IMR-90 (cell line): ENCODE data around the gene SMLR1. TPM values are rescaled to one million over a fixed set of nuclear protein-coding genes. Genes with fewer than 3 reads are reported as not detected.

Experiments used
- ATAC-seq: fragments of 200-7000 bp; cut with Tn5 transposase; 2 replicates; pipeline ENCODE4 v1.9.1; 2020; ENCODE audit warnings: low read depth, mild to moderate bottlenecking, moderate library complexity
- BruUV-seq: library from RNA; stranded (reverse); fragments of 400-500 nt; replicated peaks from 2 replicates; lab custom pipeline; 2021; lab: Mats Ljungman, UMichigan
- CTCF ChIA-PET: fragments of 300-600 bp; formaldehyde crosslinking; extraction: SDS; loops from one replicate; lab custom pipeline; 2021; ENCODE audit warnings: antibody characterized with exemption; lab: Yijun Ruan, JAX
- POLR2A ChIA-PET: fragments of 300-600 bp; sonication (Branson Sonifier 250); formaldehyde crosslinking; loops from one replicate; lab custom pipeline; 2022; ENCODE audit warnings: antibody characterized with exemption; ENCODE audit not compliant: unreplicated experiment; lab: Charles Lee
- DNase-seq: peaks from one replicate; pipeline ENCODE4 v3.0.0; 2013
- H2AFZ ChIP-seq: replicated peaks from 2 replicates; pipeline ENCODE3; 2013; ENCODE audit warnings: low read length, mild to moderate bottlenecking; ENCODE audit not compliant: poor library complexity
- H2AK5ac ChIP-seq: 2 replicates; pipeline ENCODE4 v1.6.1; 2013; ENCODE audit warnings: low read depth, low read length, inconsistent platforms
- H2AK9ac ChIP-seq: replicated peaks from 2 replicates; pipeline ENCODE3; 2013; ENCODE audit warnings: mild to moderate bottlenecking, low read depth, low read length, moderate library complexity; ENCODE audit not compliant: poor library complexity
- H2BK120ac ChIP-seq: 2 replicates; pipeline ENCODE4 v1.6.1; 2013; ENCODE audit warnings: low read depth, low read length, inconsistent platforms
- H2BK15ac ChIP-seq: 3 replicates; pipeline ENCODE4 v1.6.1; 2013; ENCODE audit warnings: low read depth, low read length, inconsistent platforms
- H2BK20ac ChIP-seq: 2 replicates; pipeline ENCODE4 v1.6.1; 2013; ENCODE audit warnings: low read depth, mild to moderate bottlenecking, inconsistent platforms, low read length, moderate library complexity
- H2BK5ac ChIP-seq: 2 replicates; pipeline ENCODE4 v1.6.1; 2013; ENCODE audit warnings: mild to moderate bottlenecking, low read depth, low read length, inconsistent platforms; ENCODE audit not compliant: poor library complexity, severe bottlenecking
- H3K14ac ChIP-seq: replicated peaks from 2 replicates; pipeline ENCODE4 v1.6.1; 2013; ENCODE audit warnings: low read depth, low read length, inconsistent platforms
- H3K18ac ChIP-seq: 2 replicates; pipeline ENCODE4 v1.6.1; 2013; ENCODE audit warnings: low read depth, low read length, control low read depth
- H3K23ac ChIP-seq: 2 replicates; pipeline ENCODE4 v1.6.1; 2013; ENCODE audit warnings: low read depth, low read length, inconsistent platforms
- H3K27ac ChIP-seq: 2 replicates; pipeline ENCODE4 v1.5.1; 2013; ENCODE audit warnings: mild to moderate bottlenecking, control low read depth, low read length; ENCODE audit not compliant: insufficient read depth
- H3K27me3 ChIP-seq: 2 replicates; pipeline ENCODE4 v1.6.1; 2013; ENCODE audit warnings: low read length; ENCODE audit not compliant: control insufficient read depth, insufficient read depth
- H3K36me3 ChIP-seq: 2 replicates; pipeline ENCODE4 v1.6.1; 2013; ENCODE audit warnings: low read length, mixed read lengths; ENCODE audit not compliant: control insufficient read depth, insufficient read depth
- H3K4ac ChIP-seq: 2 replicates; pipeline ENCODE4 v1.6.1; 2013; ENCODE audit warnings: low read depth, low read length, inconsistent platforms
- H3K4me1 ChIP-seq: 2 replicates; pipeline ENCODE4 v1.6.1; 2013; ENCODE audit warnings: low read length, mixed read lengths; ENCODE audit not compliant: control insufficient read depth, insufficient read depth
- H3K4me2 ChIP-seq: 2 replicates; pipeline ENCODE4 v1.6.1; 2013; ENCODE audit warnings: low read depth, mild to moderate bottlenecking, control low read depth, low read length, moderate library complexity
- H3K4me3 ChIP-seq: 2 replicates; pipeline ENCODE4 v1.5.1; 2013; ENCODE audit warnings: low read depth, mild to moderate bottlenecking, control low read depth, low read length, moderate library complexity; ENCODE audit not compliant: insufficient read depth
- H3K56ac ChIP-seq: 2 replicates; pipeline ENCODE4 v1.6.1; 2013; ENCODE audit warnings: low read length, inconsistent platforms; ENCODE audit not compliant: insufficient read depth; ENCODE audit errors: extremely low read depth
- H3K79me1 ChIP-seq, 2 experiments: 2 replicates each; pipeline ENCODE4 v1.6.1; 2013; ENCODE audit warnings: low read length in 2 of 2, inconsistent platforms in 1 of 2, low read depth in 1 of 2
- H3K9ac ChIP-seq: 2 replicates; pipeline ENCODE4 v1.6.1; 2013; ENCODE audit warnings: low read depth, low read length, control low read depth
- H3K9me1 ChIP-seq: 2 replicates; pipeline ENCODE4 v1.6.1; 2013; ENCODE audit warnings: low read length, inconsistent platforms; ENCODE audit not compliant: insufficient read depth
- H3K9me3 ChIP-seq: 2 replicates; pipeline ENCODE4 v1.6.1; 2013; ENCODE audit warnings: low read length; ENCODE audit not compliant: control insufficient read depth, insufficient read depth
- H4K20me1 ChIP-seq: 2 replicates; pipeline ENCODE4 v1.6.1; 2013; ENCODE audit warnings: low read length, inconsistent platforms; ENCODE audit not compliant: insufficient read depth
- H4K5ac ChIP-seq: 2 replicates; pipeline ENCODE4 v1.6.1; 2013; ENCODE audit warnings: mild to moderate bottlenecking, low read depth, low read length, control low read depth
- H4K8ac ChIP-seq, 2 experiments: 2 replicates each; pipeline ENCODE4 v1.6.1; 2013; ENCODE audit warnings: low read depth in 2 of 2, low read length in 2 of 2, control low read depth in 1 of 2, inconsistent platforms in 1 of 2
- H4K91ac ChIP-seq: 2 replicates; pipeline ENCODE4 v1.6.1; 2013; ENCODE audit warnings: low read depth, low read length, inconsistent platforms; ENCODE audit not compliant: insufficient read depth
- BHLHE40 ChIP-seq: fragments of 150-350 bp; IDR thresholded peaks from 2 replicates; pipeline ENCODE4 v1.6.1; 2016; ENCODE audit warnings: mild to moderate bottlenecking, low read depth, low read length
- CEBPB ChIP-seq: IDR thresholded peaks from 2 replicates; pipeline ENCODE4 v1.6.1; 2012; ENCODE audit warnings: low read depth, low read length, improper control_type of control experiment
- CHD1 ChIP-seq: IDR thresholded peaks from 2 replicates; pipeline ENCODE4 v1.6.1; 2012; ENCODE audit warnings: low read depth, low read length, improper control_type of control experiment
- FOS ChIP-seq: fragments of 150-350 bp; IDR thresholded peaks from 2 replicates; pipeline ENCODE4 v1.6.1; 2016; ENCODE audit warnings: low read depth, low read length
- MAFK ChIP-seq: IDR thresholded peaks from 2 replicates; pipeline ENCODE4 v1.6.1; 2012; ENCODE audit warnings: low read depth, low read length, improper control_type of control experiment
- MAZ ChIP-seq: IDR thresholded peaks from 2 replicates; pipeline ENCODE4 v1.6.1; 2012; ENCODE audit warnings: low read depth, mild to moderate bottlenecking, low read length, improper control_type of control experiment, moderate library complexity, borderline replicate concordance
- MXI1 ChIP-seq: IDR thresholded peaks from 2 replicates; pipeline ENCODE4 v1.6.1; 2012; ENCODE audit warnings: low read depth, mild to moderate bottlenecking, low read length, moderate library complexity, borderline replicate concordance
- NFE2L2 ChIP-seq: fragments of 150-350 bp; IDR thresholded peaks from 2 replicates; pipeline ENCODE4 v1.6.1; 2016; ENCODE audit warnings: low read depth, mild to moderate bottlenecking, low read length
- POLR2A ChIP-seq: IDR thresholded peaks from 2 replicates; pipeline ENCODE4 v1.6.1; 2012; ENCODE audit warnings: mild to moderate bottlenecking, low read depth, low read length
- RAD21 ChIP-seq: IDR thresholded peaks from 2 replicates; pipeline ENCODE4 v1.6.1; 2012; ENCODE audit warnings: low read length, improper control_type of control experiment
- RCOR1 ChIP-seq: IDR thresholded peaks from 2 replicates; pipeline ENCODE4 v1.6.1; 2012; ENCODE audit warnings: mild to moderate bottlenecking, low read length, improper control_type of control experiment; ENCODE audit not compliant: insufficient replicate concordance
- RFX5 ChIP-seq: IDR thresholded peaks from 2 replicates; pipeline ENCODE4 v1.8.0; 2012; ENCODE audit warnings: low read depth, mild to moderate bottlenecking, low read length, moderate library complexity
- SMC3 ChIP-seq: fragments of 150-350 bp; IDR thresholded peaks from 2 replicates; pipeline ENCODE4 v1.6.1; 2016; ENCODE audit warnings: low read depth, mild to moderate bottlenecking, antibody characterized with exemption, low read length, moderate library complexity
- WGBS, 2 experiments: methylation state at CpG; one replicate each; pipeline versions ENCODE4 v1.1.5 to v1.1.7; 2013; ENCODE audit warnings: missing lambda C conversion rate in 2 of 2; ENCODE audit not compliant: insufficient read length in 1 of 2; ENCODE audit errors: extremely low coverage in 2 of 2; 5-methylcytosine and 5-hydroxymethylcytosine counted together
- dilution Hi-C: fragments of 300-500 bp; cut with HindIII; formaldehyde crosslinking; loops from one replicate; pipeline ENCODE4 v1.14.3; 2018; ENCODE audit warnings: low sequenced_read_pairs; ENCODE audit not compliant: unreplicated experiment
- in situ Hi-C: fragments of 300-500 bp; cut with MboI; formaldehyde crosslinking; loops from 3 replicates; pipeline ENCODE4 v1.14.3; 2019; ENCODE audit warnings: low sequenced_read_pairs, inconsistent platforms, mixed read lengths
- intact Hi-C: fragments of 100-400 bp; cut with micrococcal nuclease; formaldehyde crosslinking; loops from 2 replicates; pipeline ENCODE4 v1.10.0; 2022
- polyA plus RNA-seq, 3 experiments: library from polyadenylated mRNA; depleted of rRNA; stranded (reverse); fragments of >200 nt; gene quantifications; 2 replicates each; pipeline ENCODE4 v1.2.3, GENCODE V29; 2012; ENCODE audit warnings: low replicate concordance in 1 of 3
- total RNA-seq: library from RNA; depleted of rRNA; stranded (reverse); fragments of >200 nt; gene quantifications from 2 replicates; pipeline ENCODE4 v1.2.3, GENCODE V29; 2012
- TF ChIP-seq, protein P1 (sequence below): conservative IDR thresholded peaks from 2 replicates; pipeline ENCODE4 v1.5.1; 2012; ENCODE audit warnings: mild to moderate bottlenecking, low read depth, low read length, improper control_type of control experiment
- TF ChIP-seq, protein P2 (sequence below): fragments of 150-350 bp; IDR thresholded peaks from 2 replicates; pipeline ENCODE4 v1.6.1; 2016; ENCODE audit warnings: low read depth, mild to moderate bottlenecking, low read length, moderate library complexity, borderline replicate concordance
- TF ChIP-seq, protein P3 (sequence below): fragments of 150-350 bp; IDR thresholded peaks from 2 replicates; pipeline ENCODE4 v1.6.1; 2017; ENCODE audit warnings: mild to moderate bottlenecking, antibody characterized with exemption, low read length, low read depth

The SMLR1 gene
- total and polyA plus RNA-seq, 2 of the 4 experiments (the other 2 are of a cell fraction), result not detected

DNA sequence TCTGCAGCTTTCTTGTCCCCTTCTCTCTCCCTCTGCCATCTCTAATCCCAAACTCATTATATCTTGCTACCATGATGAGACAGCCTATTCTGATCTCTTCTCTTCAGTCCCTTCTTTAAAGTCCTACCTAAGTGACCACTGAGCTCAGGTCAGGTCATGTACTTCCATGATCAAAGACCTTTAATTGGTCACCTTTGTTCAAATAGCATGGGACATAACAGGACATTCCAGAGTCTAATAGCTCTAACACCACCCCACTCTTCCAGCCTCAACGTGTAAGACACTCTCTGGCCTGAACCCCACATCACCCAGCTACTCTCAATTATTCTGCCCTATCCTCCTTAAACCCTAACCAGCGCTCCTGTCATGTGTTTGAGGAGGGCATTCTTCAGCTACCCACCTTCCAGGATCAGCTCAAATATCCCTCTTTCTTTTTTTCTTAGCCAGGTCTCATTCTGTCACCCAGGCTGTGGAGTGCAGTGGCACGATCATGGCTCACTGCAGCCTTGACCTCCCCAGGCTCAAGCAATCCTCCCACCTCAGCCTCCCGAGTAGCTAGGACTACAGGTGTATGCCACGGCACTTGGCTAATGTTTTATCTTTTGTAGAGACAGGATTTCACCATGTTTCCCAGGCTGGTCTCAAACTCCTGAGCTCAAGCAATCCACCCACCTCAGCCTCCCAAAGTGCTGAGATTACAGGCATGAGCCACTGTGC, 2.1 kb upstream of the SMLR1 start:
- no peaks in the 10 kb centered on the region for H3K9me3 ChIP-seq
- in situ Hi-C loops (no loop called here), intact Hi-C loops (no loop called here), dilution Hi-C loops (no loop called here)
- no peak overlapping the region for H2BK5ac ChIP-seq
- no peak overlapping the region for H3K18ac ChIP-seq
- no peak overlapping the region for H3K14ac ChIP-seq
- H3K23ac ChIP-seq, result no peak overlapping the region; the same call in 1 of the 2 replicates
- H3K79me1 ChIP-seq, result no peaks in the 10 kb centered on the region
- CTCF ChIA-PET, result interaction anchor here (1.4 kb wide), 1 partner anchor 459 kb away, joined by 3 read pairs; the partner anchor contains the start of gene TMEM200A
- no peaks in the 10 kb centered on the region for H3K4me1 ChIP-seq
- no peaks in the 10 kb centered on the region for H3K9me1 ChIP-seq
- DNase-seq (no peak), ATAC-seq (no peak)
- H3K9ac ChIP-seq, result no peak overlapping the region
- POLR2A ChIA-PET, result no interaction called here
- no peak overlapping the region for H2AK5ac ChIP-seq
- BruUV-seq, result no TSS peak
- H3K27me3 ChIP-seq, result no peaks in the 10 kb centered on the region
- no peak overlapping the region for H3K4me3 ChIP-seq
- H3K36me3 ChIP-seq, result no peaks in the 10 kb centered on the region
- 60% methylated on average over 1 of the region's 5 CpGs; no CpG with 5 or more reads in 1 of the 2 experiments for WGBS, 2 experiments
- H4K8ac ChIP-seq, result no peak overlapping the region
- H4K5ac ChIP-seq, result no peak overlapping the region
- H2AFZ ChIP-seq, result no peak overlapping the region
- no peak overlapping the region for H3K27ac ChIP-seq
- no peak overlapping the region for H2BK120ac ChIP-seq
- H2BK15ac ChIP-seq, result no peak overlapping the region
- no peak overlapping the region for H3K4me2 ChIP-seq
- no peak overlapping the region for H4K91ac ChIP-seq
- H3K4ac ChIP-seq, result no peak overlapping the region
- H2AK9ac ChIP-seq, result no peak overlapping the region
- no peak overlapping the region for H2BK20ac ChIP-seq
- H3K56ac ChIP-seq, result no peak overlapping the region
- no peaks in the 10 kb centered on the region for H4K20me1 ChIP-seq
- TF ChIP-seq MXI1, result no peak
- TF ChIP-seq, protein P1, sequence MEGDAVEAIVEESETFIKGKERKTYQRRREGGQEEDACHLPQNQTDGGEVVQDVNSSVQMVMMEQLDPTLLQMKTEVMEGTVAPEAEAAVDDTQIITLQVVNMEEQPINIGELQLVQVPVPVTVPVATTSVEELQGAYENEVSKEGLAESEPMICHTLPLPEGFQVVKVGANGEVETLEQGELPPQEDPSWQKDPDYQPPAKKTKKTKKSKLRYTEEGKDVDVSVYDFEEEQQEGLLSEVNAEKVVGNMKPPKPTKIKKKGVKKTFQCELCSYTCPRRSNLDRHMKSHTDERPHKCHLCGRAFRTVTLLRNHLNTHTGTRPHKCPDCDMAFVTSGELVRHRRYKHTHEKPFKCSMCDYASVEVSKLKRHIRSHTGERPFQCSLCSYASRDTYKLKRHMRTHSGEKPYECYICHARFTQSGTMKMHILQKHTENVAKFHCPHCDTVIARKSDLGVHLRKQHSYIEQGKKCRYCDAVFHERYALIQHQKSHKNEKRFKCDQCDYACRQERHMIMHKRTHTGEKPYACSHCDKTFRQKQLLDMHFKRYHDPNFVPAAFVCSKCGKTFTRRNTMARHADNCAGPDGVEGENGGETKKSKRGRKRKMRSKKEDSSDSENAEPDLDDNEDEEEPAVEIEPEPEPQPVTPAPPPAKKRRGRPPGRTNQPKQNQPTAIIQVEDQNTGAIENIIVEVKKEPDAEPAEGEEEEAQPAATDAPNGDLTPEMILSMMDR, result no peak
- no peak for TF ChIP-seq POLR2A
- TF ChIP-seq RAD21, result no peak
- TF ChIP-seq NFE2L2, result no peak
- TF ChIP-seq SMC3, result no peak
- no peak for TF ChIP-seq MAFK
- no peak for TF ChIP-seq RFX5
- no peak for TF ChIP-seq RCOR1
- no peak for TF ChIP-seq MAZ
- TF ChIP-seq CHD1, result no peak
- TF ChIP-seq, protein P2, sequence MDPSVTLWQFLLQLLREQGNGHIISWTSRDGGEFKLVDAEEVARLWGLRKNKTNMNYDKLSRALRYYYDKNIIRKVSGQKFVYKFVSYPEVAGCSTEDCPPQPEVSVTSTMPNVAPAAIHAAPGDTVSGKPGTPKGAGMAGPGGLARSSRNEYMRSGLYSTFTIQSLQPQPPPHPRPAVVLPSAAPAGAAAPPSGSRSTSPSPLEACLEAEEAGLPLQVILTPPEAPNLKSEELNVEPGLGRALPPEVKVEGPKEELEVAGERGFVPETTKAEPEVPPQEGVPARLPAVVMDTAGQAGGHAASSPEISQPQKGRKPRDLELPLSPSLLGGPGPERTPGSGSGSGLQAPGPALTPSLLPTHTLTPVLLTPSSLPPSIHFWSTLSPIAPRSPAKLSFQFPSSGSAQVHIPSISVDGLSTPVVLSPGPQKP, result no peak
- TF ChIP-seq, protein P3, sequence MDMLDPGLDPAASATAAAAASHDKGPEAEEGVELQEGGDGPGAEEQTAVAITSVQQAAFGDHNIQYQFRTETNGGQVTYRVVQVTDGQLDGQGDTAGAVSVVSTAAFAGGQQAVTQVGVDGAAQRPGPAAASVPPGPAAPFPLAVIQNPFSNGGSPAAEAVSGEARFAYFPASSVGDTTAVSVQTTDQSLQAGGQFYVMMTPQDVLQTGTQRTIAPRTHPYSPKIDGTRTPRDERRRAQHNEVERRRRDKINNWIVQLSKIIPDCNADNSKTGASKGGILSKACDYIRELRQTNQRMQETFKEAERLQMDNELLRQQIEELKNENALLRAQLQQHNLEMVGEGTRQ, result no peak
- no peak for TF ChIP-seq CEBPB
- TF ChIP-seq FOS, result no peak
- TF ChIP-seq BHLHE40, result no peak
